ENCODE measurements around the gene DDX59. TPM values are rescaled to one million over a fixed set of nuclear protein-coding genes. Genes with fewer than 3 reads are reported as not detected.
"Not testable (repeated sequence)": the region's sequence is repeated elsewhere in the genome, so short reads cannot be mapped to it uniquely, and the experiment has no call there.

The DDX59 gene
- total RNA-seq, 1 donor from 2014 or later: 16.2 TPM

- DNase-seq (ENCODE audit: extremely low spot score in 2 of 2): no peak
- H3K4me3 ChIP-seq: no peak overlapping the region
- TF ChIP-seq CTCF (IDR thresholded peaks at IDR 0.05) (no peak), POLR2AphosphoS5 (IDR thresholded peaks at IDR 0.05; ENCODE audit: insufficient read depth in 1 of 2, low read depth in 1 of 2) (no peak), POLR2A (IDR thresholded peaks at IDR 0.05) (no peak)
- H3K27ac ChIP-seq: no peak overlapping the region
- no peaks in the 10 kb centered on the region for H3K27me3 ChIP-seq
- H3K4me1 ChIP-seq: no peaks in the 10 kb centered on the region
- H3K36me3 ChIP-seq: no peaks in the 10 kb centered on the region
- no peaks in the 10 kb centered on the region for H3K9me3 ChIP-seq
- intact Hi-C loops (cut with DNase I): no loop called here
Measured at GRCh38 chr1:200631375-200631774, 38.3 kb downstream of the DDX59 start.

- intact Hi-C loops (cut with DNase I); H3K4me1 ChIP-seq; H3K36me3 ChIP-seq; H3K27me3 ChIP-seq; DNase-seq (ENCODE audit: extremely low spot score in 2 of 2); H3K27ac ChIP-seq; H3K9me3 ChIP-seq; H3K4me3 ChIP-seq: not testable (repeated sequence)
Measured at GRCh38 chr1:200630515-200630899, 39.2 kb downstream of the DDX59 start.

- no peak for DNase-seq (ENCODE audit: extremely low spot score in 2 of 2)
- no peaks in the 10 kb centered on the region for H3K36me3 ChIP-seq
- intact Hi-C loops (cut with DNase I): no loop called here
- no peaks in the 10 kb centered on the region for H3K27me3 ChIP-seq
- H3K4me3 ChIP-seq: no peak overlapping the region
- H3K9me3 ChIP-seq: no peaks in the 10 kb centered on the region
- no peaks in the 10 kb centered on the region for H3K4me1 ChIP-seq
- H3K27ac ChIP-seq: no peak overlapping the region
- TF ChIP-seq CTCF (IDR thresholded peaks at IDR 0.05) (no peak), POLR2A (IDR thresholded peaks at IDR 0.05) (no peak), POLR2AphosphoS5 (IDR thresholded peaks at IDR 0.05; ENCODE audit: insufficient read depth in 1 of 2, low read depth in 1 of 2) (no peak)
Measured at GRCh38 chr1:200629876-200630514, 39.7 kb downstream of the DDX59 start.

- Histone ChIP-seq H3K9me3 (no peaks in the 10 kb centered on the region), H3K4me1 (no peaks in the 10 kb centered on the region), H3K27me3 (no peaks in the 10 kb centered on the region), H3K36me3 (no peaks in the 10 kb centered on the region), H3K27ac (no peak overlapping the region), H3K4me3 (no peak overlapping the region)
- TF ChIP-seq POLR2AphosphoS5 (IDR thresholded peaks at IDR 0.05; ENCODE audit: insufficient read depth in 1 of 2, low read depth in 1 of 2) (no peak), POLR2A (IDR thresholded peaks at IDR 0.05) (no peak), CTCF (IDR thresholded peaks at IDR 0.05) (no peak)
- intact Hi-C loops (cut with DNase I): no loop called here
- DNase-seq (ENCODE audit: extremely low spot score in 2 of 2): no peak
Measured at GRCh38 chr1:200628223-200628881, 41.4 kb downstream of the DDX59 start.

- DNase-seq (ENCODE audit: extremely low spot score in 2 of 2): no peak
- no peak for TF ChIP-seq POLR2AphosphoS5 (IDR thresholded peaks at IDR 0.05; ENCODE audit: insufficient read depth in 1 of 2, low read depth in 1 of 2)
- TF ChIP-seq POLR2A (IDR thresholded peaks at IDR 0.05): no peak
- TF ChIP-seq CTCF (IDR thresholded peaks at IDR 0.05): no peak
- Histone ChIP-seq H3K27me3 (no peaks in the 10 kb centered on the region), H3K27ac (no peak overlapping the region), H3K9me3 (no peaks in the 10 kb centered on the region), H3K4me1 (no peaks in the 10 kb centered on the region), H3K36me3 (no peaks in the 10 kb centered on the region), H3K4me3 (no peak overlapping the region)
- intact Hi-C loops (cut with DNase I): no loop called here
Measured at GRCh38 chr1:200627575-200628222, 42.0 kb downstream of the DDX59 start.

Data from vagina (tissue), 2 donors.